HG03460 (cell line): ENCODE measurements around the gene SNRNP48.

Experiments used
- ATAC-seq: cut with Tn5 transposase; IDR thresholded peaks from one replicate; pipeline ENCODE4 v1.9.1; 2021; ENCODE audit not compliant: unreplicated experiment

The SNRNP48 gene

DNA sequence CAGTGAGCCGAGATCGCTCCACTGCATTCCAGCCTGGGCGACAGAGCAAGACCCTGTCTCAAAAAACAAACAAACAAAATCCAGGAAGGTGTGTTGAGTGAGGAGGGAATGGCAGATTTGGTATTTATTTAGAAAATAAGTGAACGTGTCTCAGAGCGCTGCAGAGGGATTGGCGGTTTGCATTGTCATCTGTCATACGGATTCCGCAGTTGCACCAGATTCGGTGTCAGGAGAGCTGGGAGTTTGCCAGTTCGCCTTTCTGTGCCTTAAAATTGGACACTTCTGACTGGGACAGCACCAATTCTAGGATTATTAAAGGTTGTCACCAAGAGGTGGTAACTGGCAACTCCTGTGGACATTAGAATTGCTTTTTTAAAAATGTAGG lies 912 bp downstream of the SNRNP48 start:
- no peak for ATAC-seq

DNA sequence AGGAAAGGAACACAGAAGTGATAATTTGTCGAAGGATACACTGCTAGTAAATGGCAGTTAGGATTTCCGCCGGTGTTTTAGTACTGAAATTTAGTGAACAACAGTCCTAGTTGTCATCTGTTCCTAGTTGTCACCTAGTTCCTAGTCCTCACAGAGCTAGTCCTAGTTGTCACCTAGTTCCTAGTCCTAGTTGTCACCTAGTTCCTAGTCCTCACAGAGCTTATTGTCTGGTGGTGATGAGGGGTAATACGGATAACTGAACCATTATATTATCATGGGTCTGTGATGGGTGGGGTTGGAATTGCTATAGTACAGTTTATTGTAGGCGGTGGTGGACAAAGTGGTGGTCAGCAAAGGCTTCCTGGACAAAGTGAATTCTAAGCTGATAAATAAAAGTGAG lies 1.8 kb downstream of the SNRNP48 start:
- no peak for ATAC-seq

DNA sequence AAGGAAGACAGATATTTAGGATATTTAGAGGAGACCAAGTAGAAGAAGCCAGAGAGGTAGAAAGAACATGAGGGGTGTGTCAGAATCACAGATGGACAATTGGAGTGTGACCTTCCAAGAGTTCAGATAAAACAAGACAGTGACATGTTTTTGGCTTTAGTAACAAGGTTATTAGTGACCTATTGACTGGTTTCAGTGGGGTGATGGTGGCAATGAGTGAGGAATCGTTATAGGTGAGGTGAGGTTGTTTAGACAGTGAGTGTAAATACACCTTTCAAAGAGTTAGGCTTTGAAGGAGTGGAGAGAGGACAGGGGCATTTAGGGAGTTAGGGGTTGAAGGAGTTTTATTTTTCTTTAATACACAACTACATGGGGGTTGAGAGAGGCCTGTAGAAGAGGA lies 3.2 kb downstream of the SNRNP48 start:
- no peak for ATAC-seq

DNA sequence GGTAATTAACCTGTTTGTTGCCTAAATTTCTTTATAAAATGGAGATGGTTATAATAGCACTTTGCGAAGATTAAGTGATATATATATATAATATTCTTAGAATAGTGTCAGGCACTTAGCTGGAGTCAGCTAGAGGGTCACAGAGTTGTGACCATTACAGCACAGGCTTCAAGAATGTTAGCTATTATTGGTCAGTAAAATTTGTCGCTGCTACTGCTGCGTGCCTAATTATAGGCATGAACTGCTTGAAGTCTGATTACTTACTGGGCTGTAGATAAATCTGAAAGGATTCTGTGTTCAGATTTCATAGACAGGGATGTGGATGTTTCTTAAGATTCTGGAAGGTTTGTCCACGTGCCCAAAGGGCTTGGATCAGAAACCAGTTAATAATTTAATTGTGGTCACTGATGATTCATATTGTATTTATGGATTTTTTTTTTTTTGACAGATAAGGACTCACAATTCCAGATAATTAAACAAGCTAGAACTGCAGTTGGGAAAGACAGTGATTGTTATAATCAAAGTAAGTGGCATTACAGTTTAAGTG lies 4.7 kb downstream of the SNRNP48 start:
- no peak for ATAC-seq

DNA sequence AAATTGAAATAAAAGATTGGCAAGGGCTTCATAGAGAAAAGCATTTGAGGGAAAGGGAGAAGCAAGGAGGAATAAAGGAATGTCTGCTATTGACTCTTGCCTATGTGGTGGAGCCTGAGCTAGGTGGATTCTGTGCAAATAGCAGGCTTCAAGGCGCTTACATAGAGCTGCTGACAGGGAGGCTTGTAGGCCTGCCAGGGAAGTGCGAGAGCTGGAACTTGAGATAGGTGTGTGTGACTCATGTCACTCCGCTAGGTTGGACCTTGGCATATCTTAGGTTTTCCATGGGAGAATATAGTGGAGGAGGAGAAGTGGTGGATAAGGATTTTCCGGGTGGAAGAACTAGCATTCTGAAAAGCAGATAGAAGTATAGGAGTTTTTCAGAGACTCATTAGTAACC lies 14.0 kb downstream of the SNRNP48 start:
- ATAC-seq, result no peak

DNA sequence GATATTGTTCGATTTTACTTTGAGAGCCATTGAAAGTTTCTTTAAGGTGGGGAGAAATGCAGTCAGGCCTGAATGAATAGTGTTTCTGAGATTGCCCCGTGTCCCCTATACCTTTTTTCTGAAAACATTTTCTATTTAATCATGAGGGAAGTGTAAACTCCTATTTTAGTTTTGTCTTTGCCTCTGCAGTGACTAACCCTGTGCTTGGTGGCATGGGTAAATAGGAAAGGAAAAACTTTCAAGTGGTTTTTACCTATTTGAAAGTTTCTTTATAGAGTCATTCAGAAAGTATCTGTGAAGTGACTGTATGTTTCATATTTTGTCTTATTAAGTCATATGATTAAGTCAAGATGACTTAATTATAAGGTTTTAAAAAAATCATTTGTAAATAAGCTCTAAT lies 14.5 kb downstream of the SNRNP48 start:
- peak; percentile 47 for ATAC-seq

DNA sequence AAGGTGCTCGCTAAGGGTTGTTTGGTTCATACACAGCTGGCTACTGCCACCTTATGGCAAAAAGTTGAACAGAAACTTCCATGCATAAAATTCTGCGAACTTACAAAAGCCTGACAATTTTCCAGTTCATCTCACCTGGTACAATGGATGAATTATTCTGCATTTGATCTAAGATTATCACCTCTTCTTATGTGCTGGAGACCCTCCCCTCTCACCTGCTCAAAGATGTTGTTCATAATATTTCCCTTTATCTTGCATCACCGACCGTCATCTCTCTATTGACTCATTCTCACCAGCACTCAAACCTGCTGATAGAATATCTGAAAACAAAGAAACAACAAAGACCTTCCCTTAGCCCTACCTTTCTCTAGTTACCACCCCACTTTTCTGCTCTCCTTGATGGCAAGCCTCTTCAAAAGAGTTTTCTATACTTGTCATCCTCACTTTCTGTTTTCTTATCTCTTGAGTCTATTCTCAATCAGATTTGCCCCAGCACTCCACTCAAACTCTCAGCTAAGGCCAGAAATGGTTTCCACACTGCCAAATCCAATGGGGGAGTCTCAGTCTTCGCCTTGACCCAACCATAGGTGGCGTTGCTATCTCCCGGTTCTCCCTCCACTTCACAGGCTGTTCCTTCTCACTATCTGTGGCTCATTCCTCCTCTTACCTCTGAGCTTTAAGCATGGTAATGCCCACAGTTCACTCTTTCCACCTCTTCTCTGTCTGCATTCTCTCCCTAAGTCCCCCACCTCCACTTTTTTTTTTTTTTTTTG lies 25.8 kb downstream of the SNRNP48 start:
- ATAC-seq, result no peak

- no peak for ATAC-seq
Observed at GRCh38 chr6:7617801-7618764, 28.1 kb downstream of the SNRNP48 start.

- no peak for ATAC-seq
Observed at GRCh38 chr6:7621761-7622160, 31.8 kb downstream of the SNRNP48 start.

GRCh38 chr6:7624796-7625710 lies 35.1 kb downstream of the SNRNP48 start:
- ATAC-seq, result no peak

DNA sequence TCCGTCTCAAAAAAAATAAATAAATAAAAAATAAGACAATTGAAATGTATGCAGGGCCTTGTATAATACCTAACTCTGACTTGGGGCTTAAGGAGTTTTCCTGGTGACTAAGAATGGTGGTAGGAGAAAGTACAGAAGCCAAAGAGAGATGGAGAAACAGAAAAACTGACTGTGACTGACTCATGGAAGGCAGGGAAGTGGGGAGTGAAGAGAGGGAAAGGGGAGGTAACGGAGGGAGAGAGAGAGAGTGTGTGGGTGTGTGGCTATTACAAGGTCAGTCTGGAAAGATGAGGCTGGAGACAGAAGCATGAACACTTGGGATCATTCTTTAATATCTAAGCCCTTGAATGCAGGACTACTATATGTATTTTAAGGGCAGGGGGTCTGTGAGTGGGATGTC lies 38.5 kb downstream of the SNRNP48 start:
- ATAC-seq, result no peak

DNA sequence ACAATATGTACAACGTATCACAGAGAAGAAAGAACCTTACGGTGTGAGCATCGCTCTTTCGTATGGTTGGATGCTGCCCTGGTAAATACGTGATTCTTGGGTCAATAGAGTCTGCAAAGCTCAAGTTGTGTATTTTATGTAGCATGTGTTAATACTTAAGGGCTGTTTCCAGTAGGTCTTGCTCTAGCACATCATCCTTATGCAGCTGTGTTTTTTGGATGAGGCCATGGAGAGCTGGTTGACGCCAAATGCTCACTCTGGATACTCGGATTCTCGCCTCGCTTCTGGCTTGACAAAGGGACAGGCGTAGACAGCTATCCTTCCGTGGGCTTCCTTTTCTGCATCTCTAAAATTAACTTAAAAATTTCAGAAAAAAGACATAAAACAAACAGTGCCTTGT lies 38.9 kb downstream of the SNRNP48 start:
- no peak for ATAC-seq

GRCh38 chr6:7629321-7629720 lies 39.3 kb downstream of the SNRNP48 start:
- no peak for ATAC-seq

DNA sequence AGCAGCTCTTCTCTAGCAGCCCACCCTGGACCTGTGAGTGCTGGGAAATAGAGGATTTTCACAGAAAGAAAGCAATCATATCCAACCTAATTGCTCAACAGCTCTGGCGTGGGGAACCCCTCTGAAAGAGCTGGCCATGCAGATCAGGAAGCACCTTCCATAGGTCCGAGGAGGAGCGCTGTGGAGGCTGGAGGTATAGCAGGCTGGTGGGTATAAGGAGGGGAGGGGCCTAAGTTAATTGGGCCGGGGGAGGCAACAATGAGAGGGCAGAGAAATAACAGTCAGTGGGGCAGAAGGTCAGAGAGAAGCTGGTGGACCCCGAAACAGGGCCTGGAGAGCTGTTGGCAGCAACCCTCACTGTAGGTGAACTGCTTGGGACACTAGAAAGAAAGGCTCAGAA lies 40.8 kb downstream of the SNRNP48 start:
- no peak for ATAC-seq

DNA sequence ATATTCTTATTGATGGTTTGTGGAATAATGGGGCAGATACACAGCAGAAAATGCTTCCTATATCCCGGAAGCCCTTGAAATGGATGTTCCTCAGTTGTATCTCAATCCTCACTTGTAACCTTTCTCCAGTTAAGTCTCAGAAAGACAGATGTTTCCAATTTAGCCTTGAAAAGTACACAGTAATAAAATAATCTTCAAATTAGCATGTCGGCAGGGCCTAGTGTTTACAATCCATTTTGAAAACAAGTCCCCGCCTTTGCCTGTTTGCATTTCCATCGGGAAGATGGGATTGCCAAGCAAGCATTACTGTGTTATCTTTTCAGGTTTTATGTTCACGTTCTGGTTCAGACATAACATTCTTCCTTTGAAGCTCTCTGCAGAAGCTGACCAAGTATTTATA lies 41.5 kb downstream of the SNRNP48 start:
- ATAC-seq, result no peak

DNA sequence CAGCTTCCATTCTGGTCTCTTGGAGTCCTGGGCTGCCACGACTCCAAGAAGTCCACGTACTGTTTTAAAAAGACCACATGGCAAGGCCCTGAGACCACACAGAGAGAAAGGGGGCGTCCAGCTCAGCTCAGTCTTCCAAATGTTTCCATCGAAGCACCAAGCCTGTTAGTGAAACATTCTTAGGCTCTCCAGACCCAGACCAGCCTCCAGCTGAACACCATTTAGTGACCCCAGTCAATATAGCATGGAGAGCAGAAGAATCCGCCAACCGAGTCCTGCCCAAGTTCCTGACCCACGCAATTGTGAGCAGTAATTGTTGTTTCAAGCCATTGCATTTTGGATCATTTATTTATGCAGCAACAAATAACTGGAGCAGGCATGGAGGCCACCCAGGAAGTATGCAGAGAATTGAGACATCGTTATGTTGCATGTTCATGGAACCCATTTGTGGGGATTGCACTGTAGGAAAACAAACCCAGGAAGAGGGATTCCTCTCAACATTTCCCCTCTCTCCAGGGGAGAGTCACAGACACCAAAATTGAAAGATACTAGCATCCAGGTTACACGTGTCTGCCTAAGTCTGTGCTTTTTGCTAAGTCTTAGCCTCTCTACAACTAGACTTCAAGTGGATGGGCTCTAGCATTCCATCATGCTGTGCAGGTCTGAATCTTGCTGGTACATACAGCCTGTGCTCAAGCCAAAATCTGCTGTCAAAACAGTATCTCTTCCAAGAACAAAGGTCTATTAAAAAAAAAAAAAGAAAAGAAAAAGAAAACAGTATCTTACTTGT lies 42.7 kb downstream of the SNRNP48 start:
- ATAC-seq, result no peak

DNA sequence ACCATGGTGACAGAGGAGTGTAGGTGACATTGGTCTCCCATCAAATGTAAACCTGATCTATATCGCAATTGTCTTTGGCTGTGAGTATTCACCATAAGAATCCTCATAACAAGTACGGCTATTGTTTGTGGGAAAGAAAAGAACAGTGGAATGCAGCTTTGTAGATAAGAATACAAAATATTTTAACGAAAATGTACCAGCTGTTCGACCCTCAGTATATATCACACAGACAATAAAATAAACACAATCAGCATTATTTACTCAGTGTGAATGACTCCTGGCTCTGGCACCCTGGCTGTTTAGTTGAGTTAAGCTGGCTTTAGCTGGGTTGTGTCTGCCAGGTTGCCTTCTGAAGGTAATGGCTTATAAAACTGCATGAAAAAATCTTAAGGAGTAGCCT lies 43.4 kb downstream of the SNRNP48 start:
- no peak for ATAC-seq

DNA sequence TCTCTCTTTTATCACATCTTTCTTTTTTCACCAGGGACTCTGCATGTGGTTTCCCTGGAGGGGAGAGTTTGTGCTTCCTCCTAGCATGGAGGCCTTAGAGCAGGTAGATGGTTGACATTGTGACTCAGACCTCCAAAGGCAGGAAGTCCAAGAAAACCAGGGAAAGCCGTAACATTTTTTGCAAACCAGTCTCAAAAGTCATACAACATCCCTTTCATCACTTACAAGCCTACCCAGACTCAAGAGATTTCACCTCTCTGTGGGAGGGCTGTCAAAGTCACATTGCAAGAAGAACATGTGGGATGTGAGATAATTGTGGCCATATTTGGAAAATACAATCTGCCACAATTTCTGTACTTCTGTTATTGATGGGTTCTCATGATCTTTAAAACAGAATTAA lies 46.2 kb downstream of the SNRNP48 start:
- ATAC-seq, result no peak

DNA sequence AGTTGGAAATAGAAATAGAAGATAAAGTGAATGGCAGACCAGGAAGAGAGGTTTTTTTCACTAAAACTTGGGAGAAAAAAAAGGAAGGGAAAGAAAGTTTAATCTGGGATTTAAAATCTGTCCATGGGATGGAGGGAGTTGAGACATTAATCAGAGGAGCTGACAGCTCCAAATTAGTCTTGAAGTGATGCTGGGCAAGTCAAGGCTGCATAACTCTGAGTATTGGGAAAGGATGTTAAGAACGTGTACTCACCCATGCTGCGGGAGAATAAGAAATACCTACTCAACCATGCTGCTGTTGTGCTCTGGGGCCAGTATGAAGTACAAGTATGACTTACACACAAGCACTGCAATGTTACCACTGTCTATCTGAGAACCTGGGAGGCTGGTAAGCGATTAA lies 47.5 kb downstream of the SNRNP48 start:
- ATAC-seq, result no peak

DNA sequence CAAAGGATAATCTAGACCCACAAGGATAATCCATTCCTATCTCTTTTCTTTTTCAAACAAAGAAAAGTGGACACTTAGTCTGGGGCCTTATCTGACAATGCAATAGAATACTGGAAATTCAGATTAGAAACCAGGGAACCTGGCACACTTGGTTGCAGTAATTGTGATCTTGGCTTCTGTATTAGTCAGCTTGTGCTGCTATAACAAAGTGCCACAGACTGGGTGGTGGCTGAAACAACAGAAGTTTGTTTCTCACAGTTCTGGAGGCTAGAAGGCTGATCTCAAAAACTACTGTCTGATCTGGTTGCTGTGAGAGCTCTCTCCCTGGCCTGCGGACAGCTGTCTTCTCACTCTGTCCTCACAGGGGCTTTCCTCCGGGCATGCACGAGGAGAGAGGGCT lies 49.4 kb downstream of the SNRNP48 start:
- ATAC-seq, result no peak
